AG09319 (cell line): Measurements from ENCODE around the gene UBXN6.

Source experiments
- DNase-seq: peaks from one replicate; pipeline ENCODE4 v3.0.0-alpha.2; 2010; ENCODE audit warnings: low read depth; ENCODE audit errors: extremely low read depth
- CTCF ChIP-seq: IDR thresholded peaks from 2 replicates; pipeline ENCODE4 v1.5.1; 2011; ENCODE audit warnings: low read depth, mild to moderate bottlenecking, inconsistent platforms, low read length, moderate library complexity

UBXN6 gene

DNA sequence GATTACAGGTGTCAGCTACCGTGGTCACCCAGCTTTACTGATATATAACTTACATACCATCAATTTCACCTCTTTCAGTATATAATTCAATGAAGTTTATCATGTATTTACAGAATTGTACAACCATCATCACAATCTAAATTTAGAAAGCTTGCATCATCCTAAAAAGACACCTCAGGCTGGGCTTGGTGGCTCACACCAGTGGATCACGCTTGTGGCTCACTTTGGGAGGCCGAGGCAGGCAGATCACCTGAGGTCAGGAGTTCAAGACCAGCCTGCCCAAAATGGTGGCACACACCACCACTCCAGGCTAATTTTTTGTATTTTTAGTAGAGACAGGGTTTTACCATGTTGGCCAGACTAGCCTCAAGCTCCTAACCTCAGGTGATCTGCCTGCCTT, 10.2 kb upstream of the UBXN6 start:
- no peak for TF ChIP-seq CTCF
- no peak for DNase-seq

DNA sequence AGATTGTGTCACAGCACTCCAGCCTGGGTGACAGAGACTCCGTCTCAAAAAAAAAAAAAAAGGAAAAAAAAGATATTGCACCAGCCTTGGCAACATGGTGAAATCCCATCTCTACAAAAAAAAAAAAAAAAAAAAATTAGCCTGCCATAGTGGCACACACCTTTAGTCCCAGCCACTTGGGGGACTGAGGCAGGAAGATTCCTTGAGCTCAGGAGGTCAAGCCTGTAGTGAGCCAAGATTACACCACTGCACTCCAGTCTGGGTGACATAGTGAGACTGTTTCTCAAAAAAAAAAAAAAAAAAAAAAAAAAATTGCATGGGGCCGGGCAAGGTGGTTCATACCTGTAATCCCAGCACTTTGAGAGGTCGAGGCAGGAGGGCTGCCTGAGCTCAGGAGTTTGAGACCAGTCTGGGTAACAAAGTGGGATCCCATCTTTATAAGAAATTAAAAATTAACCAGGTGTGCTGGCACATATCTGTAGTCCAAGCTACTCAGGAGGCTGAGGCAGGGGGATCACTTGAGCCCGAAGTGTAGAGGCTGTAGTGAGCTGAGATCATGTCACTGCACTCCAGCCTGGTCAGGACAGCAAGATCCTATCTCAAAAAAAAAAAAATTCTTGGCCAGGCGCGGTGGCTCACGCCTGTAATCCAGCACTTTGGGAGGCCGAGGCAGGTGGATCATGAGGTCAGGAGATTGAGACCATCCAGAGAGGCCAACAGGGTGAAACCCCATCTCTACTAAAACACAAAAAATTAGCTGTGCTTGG, 7.4 kb upstream of the UBXN6 start:
- DNase-seq: no peak

GRCh38 chr19:4456843-4457653, 546 bp downstream of the UBXN6 start:
- DNase-seq: peak; percentile 42
- no peak for TF ChIP-seq CTCF

More for the DNA sequence above, 7.4 kb upstream of the UBXN6 start:
- TF ChIP-seq CTCF: no peak

- DNase-seq: no peak
These were observed 1.1 kb downstream of the UBXN6 start for GRCh38 chr19:4456476-4456842.

DNA sequence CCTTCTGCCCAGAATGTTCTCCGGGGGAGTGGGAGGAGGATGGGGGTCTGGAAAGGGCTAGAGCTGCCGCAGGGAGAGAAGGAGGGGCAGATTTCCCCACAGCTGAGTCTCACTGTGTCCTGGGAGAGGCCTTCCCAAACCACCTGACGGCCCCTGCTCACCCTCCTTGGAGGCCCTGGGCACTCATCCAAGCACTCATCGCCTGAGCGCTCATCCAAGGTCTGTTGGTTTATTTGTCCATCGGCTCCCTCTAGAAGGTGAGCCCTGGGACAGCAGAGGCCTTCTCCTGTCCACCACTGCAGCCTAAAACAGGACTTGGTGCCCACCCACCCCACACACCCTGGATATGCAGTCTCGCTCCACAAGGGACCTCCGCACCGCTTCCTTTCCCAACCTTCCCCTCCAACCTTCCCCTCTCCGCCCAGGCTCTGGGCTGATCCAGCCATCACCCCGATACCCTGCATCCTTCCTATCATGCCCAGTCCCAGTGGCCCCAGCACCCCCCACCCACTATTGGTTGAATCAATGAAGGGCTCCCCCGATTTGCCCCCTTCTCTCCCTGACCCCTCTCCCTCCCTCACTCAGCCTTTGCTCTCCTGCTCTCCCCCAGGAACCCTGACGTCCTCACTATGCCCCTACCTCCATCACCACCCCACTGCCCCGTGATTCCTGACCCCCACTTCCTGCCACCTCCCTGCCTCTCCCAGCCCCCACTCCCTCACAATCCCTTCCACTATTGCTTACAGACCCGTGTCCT, 1.7 kb downstream of the UBXN6 start:
- TF ChIP-seq CTCF: peak; percentile 7
- DNase-seq: peak; percentile 60

More at GRCh38 chr19:4456476-4456842, 1.1 kb downstream of the UBXN6 start:
- no peak for TF ChIP-seq CTCF

DNA sequence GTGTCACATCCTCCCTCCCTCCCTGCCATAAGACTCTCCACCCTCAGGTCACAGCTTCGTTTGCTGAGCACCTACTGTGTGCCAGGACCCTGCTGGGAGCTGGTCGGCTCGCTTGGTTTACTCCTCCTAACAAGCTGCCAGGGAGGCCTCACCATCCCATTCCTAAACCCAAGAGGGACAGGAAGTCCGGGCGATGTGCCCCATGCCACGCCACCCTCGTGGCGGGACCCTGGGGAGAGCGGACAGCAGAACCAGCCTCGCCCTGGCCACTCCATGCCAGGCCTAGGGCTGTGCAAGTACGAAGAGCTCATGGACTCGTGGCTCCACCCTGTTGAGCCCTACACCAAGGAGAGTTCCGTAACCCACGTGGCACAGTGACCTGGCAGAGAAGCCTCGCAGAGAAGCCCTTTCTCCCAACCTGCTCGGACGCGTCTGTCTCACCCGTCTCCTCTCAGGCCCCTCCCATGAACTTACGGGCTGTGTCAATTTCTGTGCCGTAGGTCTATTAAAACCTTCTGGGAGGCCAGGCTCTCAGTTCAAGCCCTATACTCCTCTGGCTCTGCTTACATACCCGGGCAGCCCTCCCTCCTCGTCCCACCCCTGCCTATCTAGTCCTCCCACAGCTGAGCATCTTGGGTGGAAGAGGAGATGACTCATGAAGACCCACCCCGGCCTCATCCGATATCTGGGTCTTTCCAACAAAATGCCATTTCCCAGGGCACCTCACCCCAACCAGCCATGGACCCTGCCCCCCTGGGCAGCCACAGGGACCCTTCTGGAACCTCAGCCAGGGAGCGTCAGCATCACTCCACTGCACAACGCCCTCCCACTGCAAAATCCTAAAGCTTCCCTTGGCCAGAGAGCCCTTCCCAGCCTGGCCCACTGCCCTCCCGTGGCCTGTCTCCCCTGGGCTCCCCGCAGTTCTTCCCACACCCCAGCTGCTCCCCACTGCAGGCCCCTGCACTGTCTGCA, 2.6 kb downstream of the UBXN6 start:
- no peak for TF ChIP-seq CTCF

More for the DNA sequence above, 2.6 kb downstream of the UBXN6 start:
- peak; percentile 54 for DNase-seq
